Neural crest cell (in vitro differentiated cells): Measurements from ENCODE around the gene HPGD. TPM values are rescaled to one million over a fixed set of nuclear protein-coding genes. Genes with fewer than 3 reads are reported as not detected.

Source experiments
- DNase-seq: peaks from one replicate; pipeline ENCODE4 v3.0.0; 2021; ENCODE audit warnings: low read depth, mixed read lengths, low spot score
- H3K27ac Mint-ChIP-seq: one replicate; pipeline ENCODE4 v1.8.0; 2021; ENCODE audit warnings: mild to moderate bottlenecking, mixed read lengths; ENCODE audit not compliant: unreplicated experiment
- H3K27me3 Mint-ChIP-seq: 2 replicates; pipeline ENCODE4 v1.8.0; 2021; ENCODE audit warnings: low read depth, mild to moderate bottlenecking, mixed read lengths
- H3K36me3 Mint-ChIP-seq: 2 replicates; pipeline ENCODE4 v1.8.0; 2021; ENCODE audit warnings: low read depth, mild to moderate bottlenecking, mixed read lengths
- H3K4me1 Mint-ChIP-seq: 2 replicates; pipeline ENCODE4 v1.8.0; 2021; ENCODE audit warnings: mixed read lengths
- H3K4me3 Mint-ChIP-seq: one replicate; pipeline ENCODE4 v1.8.0; 2021; ENCODE audit warnings: mild to moderate bottlenecking, mixed read lengths
- H3K9me3 Mint-ChIP-seq: 2 replicates; pipeline ENCODE4 v1.8.0; 2021; ENCODE audit warnings: mixed read lengths
- CTCF ChIP-seq: fragments of 200-600 bp; sonication (generic); conservative IDR thresholded peaks from 2 replicates; pipeline ENCODE4 v1.5.0; 2021; ENCODE audit warnings: antibody characterized with exemption, mild to moderate bottlenecking
- total RNA-seq: library from RNA; stranded (reverse); gene quantifications from 2 replicates; pipeline ENCODE4 v1.2.1, GENCODE V29; 2021

The HPGD gene
- total RNA-seq, 1 donor from 2014 or later: not detected

- Mint-ChIP-seq H3K27me3 (peaks cover 72% of the 10 kb centered on the region), H3K4me3 (no peak overlapping the region), H3K27ac (no peak overlapping the region), H3K9me3 (no peaks in the 10 kb centered on the region), H3K4me1 (peaks cover 9% of the 10 kb centered on the region), H3K36me3 (no peaks in the 10 kb centered on the region)
- no peak for TF ChIP-seq CTCF
- DNase-seq: no peak
Measured at GRCh38 chr4:174520660-174521059, 1.6 kb downstream of the HPGD start.

- Mint-ChIP-seq H3K4me1 (peaks cover 7% of the 10 kb centered on the region), H3K27me3 (peaks cover 56% of the 10 kb centered on the region)
- DNase-seq: no peak
Measured at GRCh38 chr4:174517502-174518445, 4.5 kb downstream of the HPGD start.

DNA sequence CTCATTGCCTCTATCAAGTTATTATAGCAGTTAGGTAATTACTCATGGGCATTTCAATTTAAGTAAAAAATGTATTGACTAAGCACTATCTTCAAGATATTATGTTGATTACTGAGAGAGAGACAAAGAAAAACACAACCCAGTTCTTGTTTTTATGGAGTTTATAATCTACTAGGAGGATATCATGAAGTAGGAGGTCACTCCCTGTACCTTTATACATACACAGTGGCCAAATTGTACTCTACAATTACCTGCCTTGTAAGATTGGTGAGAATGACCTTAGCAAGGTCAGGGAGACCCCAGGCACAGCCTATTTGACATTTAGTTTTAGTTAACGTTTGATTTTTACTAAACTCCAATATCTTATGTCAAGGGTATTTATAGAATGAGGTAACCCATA is 5.5 kb downstream of the HPGD start:
- no peak for DNase-seq
- TF ChIP-seq CTCF: no peak
- Mint-ChIP-seq H3K4me3 (no peak overlapping the region), H3K36me3 (no peaks in the 10 kb centered on the region), H3K27me3 (peaks cover 48% of the 10 kb centered on the region), H3K27ac (no peak overlapping the region), H3K9me3 (no peaks in the 10 kb centered on the region), H3K4me1 (peaks cover 1% of the 10 kb centered on the region)

More at GRCh38 chr4:174517502-174518445, 4.5 kb downstream of the HPGD start:
- no peaks in the 10 kb centered on the region for H3K36me3 Mint-ChIP-seq
- H3K27ac Mint-ChIP-seq: no peak overlapping the region
- TF ChIP-seq CTCF: no peak
- no peak overlapping the region for H3K4me3 Mint-ChIP-seq
- no peaks in the 10 kb centered on the region for H3K9me3 Mint-ChIP-seq

GRCh38 chr4:174516345-174516744 is 5.9 kb downstream of the HPGD start:
- Mint-ChIP-seq H3K27ac (no peak overlapping the region), H3K4me1 (no peaks in the 10 kb centered on the region), H3K4me3 (no peak overlapping the region), H3K36me3 (no peaks in the 10 kb centered on the region), H3K27me3 (peaks cover 43% of the 10 kb centered on the region), H3K9me3 (no peaks in the 10 kb centered on the region)
- DNase-seq: no peak
- TF ChIP-seq CTCF: no peak

GRCh38 chr4:174512745-174513144 is 9.5 kb downstream of the HPGD start:
- Mint-ChIP-seq H3K9me3 (no peaks in the 10 kb centered on the region), H3K36me3 (no peaks in the 10 kb centered on the region)

More at GRCh38 chr4:174512745-174513144, 9.5 kb downstream of the HPGD start:
- Mint-ChIP-seq H3K4me1 (no peaks in the 10 kb centered on the region), H3K27me3 (peaks cover 33% of the 10 kb centered on the region), H3K4me3 (no peak overlapping the region), H3K27ac (no peak overlapping the region)
- TF ChIP-seq CTCF: no peak
- DNase-seq: no peak
